H1 (cell line): Measurements from ENCODE around the gene SMAP2. TPM values are rescaled to one million over a fixed set of nuclear protein-coding genes. Genes with fewer than 3 reads are reported as not detected.

Experiments used
- CTCF ChIA-PET: fragments of 300-600 bp; sonication (Branson Sonifier 250); formaldehyde crosslinking; loops from one replicate; lab custom pipeline; 2021; ENCODE audit not compliant: partially characterized antibody; lab: Charles Lee
- POLR2A ChIA-PET: fragments of 300-600 bp; sonication (Branson Sonifier 250); formaldehyde crosslinking; loops from one replicate; lab custom pipeline; 2021; ENCODE audit warnings: inconsistent platforms; ENCODE audit not compliant: partially characterized antibody; lab: Charles Lee
- DNase-seq, 2 experiments: peaks; one replicate each; pipeline versions ENCODE4 v3.0.0 to v3.0.0-alpha.2; 2010 to 2022; ENCODE audit warnings: low spot score in 2 of 2, low read depth in 1 of 2, mixed read lengths in 1 of 2
- FAIRE-seq: peaks from 2 replicates; lab custom pipeline; 2011; peaks lifted over from hg19 to GRCh38; lab: Jason Lieb, UNC
- H2AFZ ChIP-seq: 2 replicates; pipeline ENCODE4 v1.8.1; 2012; ENCODE audit warnings: low read length, inconsistent platforms
- H2AK5ac ChIP-seq: 2 replicates; pipeline ENCODE4 v1.6.1; 2013; ENCODE audit warnings: low read depth, low read length
- H2BK120ac ChIP-seq: replicated peaks from 2 replicates; pipeline ENCODE3; 2013; ENCODE audit warnings: low read depth, low read length, inconsistent platforms
- H2BK12ac ChIP-seq: 2 replicates; pipeline ENCODE4 v1.6.1; 2013; ENCODE audit warnings: low read depth, low read length
- H2BK15ac ChIP-seq: 2 replicates; pipeline ENCODE4 v1.6.1; 2013; ENCODE audit warnings: low read length
- H2BK20ac ChIP-seq: 2 replicates; pipeline ENCODE4 v1.6.1; 2013; ENCODE audit warnings: low read length
- H2BK5ac ChIP-seq: 2 replicates; pipeline ENCODE4 v1.6.1; 2013; ENCODE audit warnings: low read depth, low read length
- H3K14ac ChIP-seq: 2 replicates; pipeline ENCODE4 v1.6.1; 2013; ENCODE audit warnings: inconsistent platforms; ENCODE audit not compliant: insufficient read length
- H3K18ac ChIP-seq: 2 replicates; pipeline ENCODE4 v1.6.1; 2013; ENCODE audit warnings: low read length; ENCODE audit errors: extremely low read depth
- H3K23ac ChIP-seq: 2 replicates; pipeline ENCODE4 v1.6.1; 2013; ENCODE audit warnings: inconsistent platforms; ENCODE audit not compliant: insufficient read length
- H3K23me2 ChIP-seq: 2 replicates; pipeline ENCODE4 v1.6.1; 2013; ENCODE audit warnings: low read depth, low read length
- H3K27ac ChIP-seq: 2 replicates; pipeline ENCODE4 v1.6.1; 2011; ENCODE audit warnings: low read depth, low read length, inconsistent platforms
- H3K27me3 ChIP-seq, 4 experiments: replicated peaks in 1 of 4; 1 replicate in 1 of 4; 2 replicates in 3 of 4; pipeline versions ENCODE4 v1.6.1 to v1.8.1; 2011 to 2013; ENCODE audit warnings: low read length in 3 of 4, mild to moderate bottlenecking in 3 of 4, inconsistent platforms in 2 of 4, mixed read lengths in 2 of 4, moderate library complexity in 1 of 4; ENCODE audit not compliant: control insufficient read depth in 3 of 4, insufficient read depth in 3 of 4; ENCODE audit errors: extremely low read depth in 1 of 4
- H3K36me3 ChIP-seq, 4 experiments: 2 replicates each; pipeline versions ENCODE4 v1.6.1 to v1.8.1; 2011 to 2013; ENCODE audit warnings: mild to moderate bottlenecking in 4 of 4, low read length in 3 of 4, moderate library complexity in 2 of 4, control low read depth in 1 of 4, inconsistent platforms in 1 of 4; ENCODE audit not compliant: insufficient read depth in 4 of 4, control insufficient read depth in 2 of 4
- H3K4ac ChIP-seq: replicated peaks from 2 replicates; pipeline ENCODE3; 2013; ENCODE audit warnings: low read length, low read depth, mixed read lengths, inconsistent platforms; ENCODE audit not compliant: insufficient read length
- H3K4me1 ChIP-seq, 4 experiments: replicated peaks in 1 of 4; 1 replicate in 1 of 4; 2 replicates in 3 of 4; pipeline versions ENCODE4 v1.6.1 to v1.8.1; 2011 to 2013; ENCODE audit warnings: low read length in 3 of 4, inconsistent platforms in 2 of 4, mixed read lengths in 1 of 4; ENCODE audit not compliant: insufficient read depth in 4 of 4, control insufficient read depth in 3 of 4
- H3K4me2 ChIP-seq, 2 experiments: 2 replicates each; pipeline versions ENCODE4 v1.6.1 to v1.8.1; 2011 to 2013; ENCODE audit warnings: low read depth in 2 of 2, low read length in 2 of 2, control low read depth in 1 of 2, inconsistent platforms in 1 of 2, mild to moderate bottlenecking in 1 of 2; ENCODE audit not compliant: insufficient read depth in 1 of 2
- H3K4me3 ChIP-seq, 4 experiments: fragments of 200-600, 300-600 bp in 1 of 4; sonication (generic), shearing (Covaris generic), sonication (Bioruptor Twin) in 1 of 4; 2 replicates each; pipeline versions ENCODE4 v1.5.1 to v1.8.1; 2011 to 2016; ENCODE audit warnings: low read length in 4 of 4, low read depth in 3 of 4, control low read depth in 2 of 4, inconsistent platforms in 2 of 4, mild to moderate bottlenecking in 2 of 4, mixed read lengths in 1 of 4, moderate library complexity in 1 of 4; ENCODE audit not compliant: insufficient read depth in 2 of 4; ENCODE audit errors: extremely low read depth in 1 of 4
- H3K56ac ChIP-seq: replicated peaks from 2 replicates; pipeline ENCODE3; 2013; ENCODE audit warnings: low read depth, mild to moderate bottlenecking, mixed read lengths, low read length, inconsistent platforms; ENCODE audit not compliant: insufficient read length
- H3K79me1 ChIP-seq: 2 replicates; pipeline ENCODE4 v1.6.1; 2013; ENCODE audit warnings: low read depth, low read length, control low read depth
- H3K79me2 ChIP-seq, 2 experiments: 2 replicates each; pipeline versions ENCODE4 v1.6.1 to v1.8.1; 2012 to 2013; ENCODE audit warnings: low read length in 2 of 2, mild to moderate bottlenecking in 2 of 2, inconsistent platforms in 1 of 2; ENCODE audit not compliant: insufficient read depth in 2 of 2, control insufficient read depth in 1 of 2
- H3K9ac ChIP-seq, 4 experiments: replicated peaks in 1 of 4; 1 replicate in 1 of 4; 2 replicates in 3 of 4; pipeline versions ENCODE4 v1.6.1 to v1.8.1; 2011 to 2013; ENCODE audit warnings: low read depth in 3 of 4, low read length in 3 of 4, control low read depth in 2 of 4, mild to moderate bottlenecking in 2 of 4, moderate library complexity in 2 of 4, inconsistent platforms in 1 of 4; ENCODE audit errors: extremely low read depth in 1 of 4
- H3K9me3 ChIP-seq, 2 experiments: 2 replicates each; pipeline versions ENCODE4 v1.6.1 to v1.8.1; 2012 to 2013; ENCODE audit warnings: mild to moderate bottlenecking in 2 of 2, moderate library complexity in 2 of 2, control low read depth in 1 of 2, inconsistent platforms in 1 of 2, low read depth in 1 of 2, low read length in 1 of 2, mixed read lengths in 1 of 2; ENCODE audit not compliant: insufficient read depth in 2 of 2
- H4K20me1 ChIP-seq, 2 experiments: replicated peaks in 1 of 2; 2 replicates each; pipeline versions ENCODE3 to v1.8.1; 2011 to 2013; ENCODE audit warnings: inconsistent platforms in 2 of 2, low read length in 2 of 2, mild to moderate bottlenecking in 1 of 2; ENCODE audit not compliant: insufficient read depth in 2 of 2, control insufficient read depth in 1 of 2
- H4K5ac ChIP-seq: 2 replicates; pipeline ENCODE4 v1.6.1; 2013; ENCODE audit warnings: low read length, low read depth, mixed read lengths, inconsistent platforms; ENCODE audit not compliant: insufficient read length
- H4K8ac ChIP-seq: 2 replicates; pipeline ENCODE4 v1.8.0; 2013; ENCODE audit warnings: mild to moderate bottlenecking, moderate library complexity, low read length, inconsistent platforms; ENCODE audit not compliant: insufficient read depth; ENCODE audit errors: extremely low read depth
- H4K91ac ChIP-seq: replicated peaks from 2 replicates; pipeline ENCODE3; 2013; ENCODE audit warnings: low read length, mixed read lengths, inconsistent platforms; ENCODE audit not compliant: insufficient read length
- BACH1 ChIP-seq: IDR thresholded peaks from 2 replicates; pipeline ENCODE4 v1.6.1; 2012; ENCODE audit warnings: low read length, improper control_type of control experiment
- CHD2 ChIP-seq: IDR thresholded peaks from 2 replicates; pipeline ENCODE4 v1.6.1; 2012; ENCODE audit warnings: low read length, improper control_type of control experiment
- EGR1 ChIP-seq: IDR thresholded peaks from 2 replicates; pipeline ENCODE4 v1.6.1; 2011; ENCODE audit warnings: low read depth, low read length, borderline replicate concordance
- GABPA ChIP-seq: IDR thresholded peaks from 2 replicates; pipeline ENCODE4 v1.6.1; 2011; ENCODE audit warnings: mild to moderate bottlenecking, low read length, moderate library complexity, borderline replicate concordance; ENCODE audit not compliant: insufficient read depth
- HDAC6 ChIP-seq: IDR thresholded peaks from one replicate; pipeline ENCODE4 v1.7.1; 2012; ENCODE audit warnings: low read depth, mild to moderate bottlenecking, inconsistent platforms, low read length, moderate library complexity
- NANOG ChIP-seq: IDR thresholded peaks from 2 replicates; pipeline ENCODE4 v1.6.1; 2011; ENCODE audit warnings: low read length, low read depth, mild to moderate bottlenecking, inconsistent platforms; ENCODE audit not compliant: insufficient read depth, poor library complexity, severe bottlenecking
- POU5F1 ChIP-seq: IDR thresholded peaks from 2 replicates; pipeline ENCODE4 v1.6.1; 2011; ENCODE audit warnings: low read depth, mild to moderate bottlenecking, low read length, moderate library complexity
- RFX5 ChIP-seq: IDR thresholded peaks from 2 replicates; pipeline ENCODE4 v1.6.1; 2011; ENCODE audit warnings: low read depth, low read length, improper control_type of control experiment, borderline replicate concordance
- SP4 ChIP-seq: IDR thresholded peaks from 2 replicates; pipeline ENCODE4 v1.6.1; 2012; ENCODE audit warnings: low read length, inconsistent platforms
- TAF1 ChIP-seq: IDR thresholded peaks from 2 replicates; pipeline ENCODE4 v1.6.1; 2011; ENCODE audit warnings: mild to moderate bottlenecking, low read depth, low read length
- TCF12 ChIP-seq: IDR thresholded peaks from 2 replicates; pipeline ENCODE4 v1.6.1; 2011; ENCODE audit warnings: low read depth, mild to moderate bottlenecking, low read length
- YY1 ChIP-seq: IDR thresholded peaks from 2 replicates; pipeline ENCODE4 v1.6.1; 2011; ENCODE audit warnings: low read depth, mild to moderate bottlenecking, low read length
- whole genome bisulfite sequencing, 2 experiments: shearing (Covaris generic) in 1 of 2; methylation state at CpG; one replicate each; pipeline versions ENCODE4 v1.1.6 to v1.1.7; 2013 to 2015; ENCODE audit warnings: low lambda C conversion rate in 2 of 2, mixed read lengths in 2 of 2, inconsistent platforms in 1 of 2, low coverage in 1 of 2, missing lambda C conversion rate in 1 of 2; ENCODE audit not compliant: insufficient replicate concordance in 2 of 2, insufficient coverage in 1 of 2, insufficient read length in 1 of 2; ENCODE audit errors: extremely low coverage in 1 of 2, missing lambda C conversion rate in 1 of 2; 5-methylcytosine and 5-hydroxymethylcytosine counted together
- polyA plus RNA-seq, 7 experiments: library from polyadenylated mRNA; depleted of rRNA in 3 of 7; stranded (reverse) in 5 of 7; unstranded in 2 of 7; fragments of >200 nt in 5 of 7; fragments of 200-250 nt in 2 of 7; gene quantifications; 1 replicate in 5 of 7; 2 replicates in 1 of 7; 4 replicates in 1 of 7; pipeline versions ENCODE4 v1.2.1 to v1.2.3, GENCODE V29; 2011 to 2013; ENCODE audit warnings: missing spikeins in 2 of 7, mixed read lengths in 2 of 7
- total RNA-seq: library from RNA; stranded (reverse); fragmentation: NEBNext Ultra II Directional; extraction: Animal tissue kit (Norgen Biotek cat#: 25700); gene quantifications from 2 replicates; pipeline ENCODE4 v1.2.1, GENCODE V29; 2021
- TF ChIP-seq, protein P1 (sequence below): IDR thresholded peaks from 2 replicates; pipeline ENCODE4 v1.6.1; 2011; ENCODE audit warnings: low read depth, mild to moderate bottlenecking, low read length; ENCODE audit not compliant: insufficient read depth

The SMAP2 gene
- total and polyA plus RNA-seq, 2 of the 8 experiments (the other 6 are each of a cell fraction or from before 2014, with no cell fraction given): 4.3 to 5.5 TPM

DNA sequence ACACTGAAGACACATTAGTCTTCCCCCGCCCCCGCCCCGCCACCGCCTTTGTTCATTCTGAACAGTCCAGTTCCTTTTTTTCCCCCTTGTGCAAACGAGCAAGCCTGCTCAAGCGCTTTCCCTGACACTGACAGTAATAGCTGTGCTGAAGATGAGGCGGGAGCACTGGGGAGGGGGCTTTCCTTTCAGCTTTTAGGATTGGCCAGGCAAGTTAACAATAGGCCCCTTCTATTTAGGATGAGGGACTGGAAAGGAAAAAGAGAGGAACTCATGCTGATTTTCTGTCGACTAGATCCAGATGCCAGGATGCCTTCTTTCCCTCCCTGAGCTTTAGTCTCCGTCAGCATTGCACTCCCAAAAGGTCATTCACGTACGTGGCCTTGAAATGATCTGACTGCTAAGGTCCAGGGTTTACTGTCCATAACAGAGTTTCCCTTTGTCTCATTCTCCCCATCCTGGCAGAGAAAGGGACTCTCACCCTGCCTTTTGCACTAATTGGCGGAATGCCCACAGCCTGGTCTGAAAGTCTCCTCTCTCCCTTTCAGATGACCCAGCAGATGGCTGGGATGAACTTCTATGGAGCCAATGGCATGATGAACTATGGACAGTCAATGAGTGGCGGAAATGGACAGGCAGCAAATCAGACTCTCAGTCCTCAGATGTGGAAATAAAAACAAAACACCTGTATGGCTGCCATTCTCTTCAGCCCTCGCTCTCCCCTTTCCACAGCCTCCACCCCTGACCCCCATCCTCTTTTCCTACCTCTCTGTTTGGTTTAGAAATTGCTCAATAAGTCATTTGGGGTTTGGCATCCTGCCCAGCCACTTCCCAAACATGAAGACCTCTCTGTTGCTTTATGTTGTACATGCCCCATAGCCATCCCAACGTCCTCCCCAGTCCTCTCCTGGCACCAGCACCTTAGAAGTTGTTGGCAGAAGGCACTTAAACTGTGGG is 48.2 kb downstream of the SMAP2 start:
- Histone ChIP-seq H3K4ac (no peak overlapping the region), H3K36me3 (0 out of 8 replicates have a peak, but pooled peaks cover 0 to 1% (median 0%) of the 10 kb centered on the region in 4 experiments), H2AFZ (no peak overlapping the region), H3K56ac (no peak overlapping the region), H3K23me2 (no peaks in the 10 kb centered on the region), H3K27ac (no peak overlapping the region), H3K79me2 (no peaks in the 10 kb centered on the region), H2BK5ac (no peak overlapping the region), H3K14ac (no peak overlapping the region), H4K5ac (no peak overlapping the region), H3K4me2 (no peak overlapping the region; a peak in 1 of 4 replicates), H3K18ac (no peak overlapping the region), H4K91ac (no peak overlapping the region), H2BK12ac (no peak overlapping the region), H3K23ac (no peak overlapping the region), H3K4me3 (no peak overlapping the region), H3K79me1 (no peaks in the 10 kb centered on the region), H4K8ac (no peak overlapping the region), H3K27me3 (no peaks in the 10 kb centered on the region), H2BK120ac (no peak overlapping the region), H4K20me1 (no peaks in the 10 kb centered on the region), H3K4me1 (peaks cover 0 to 4% (median 4%) of the 10 kb centered on the region in 4 experiments; a peak in 3 of 7 replicates), H2BK20ac (no peak overlapping the region), H3K9me3 (no peaks in the 10 kb centered on the region), H3K9ac (no peak overlapping the region), H2BK15ac (no peak overlapping the region), H2AK5ac (no peak overlapping the region)
- DNase-seq (no peak), FAIRE-seq (no peak)
- POLR2A ChIA-PET: no interaction called here
- CTCF ChIA-PET: no interaction called here
- WGBS, 2 experiments: 83% methylated on average over 10 of the region's 15 CpGs; no CpG with 5 or more reads in 1 of the 2 experiments
- no peak for TF ChIP-seq EGR1
- no peak for TF ChIP-seq YY1
- no peak for TF ChIP-seq POU5F1
- no peak for TF ChIP-seq TCF12
- TF ChIP-seq HDAC6: no peak
- TF ChIP-seq CHD2: no peak
- TF ChIP-seq TAF1: no peak
- no peak for TF ChIP-seq SP4
- TF ChIP-seq BACH1: no peak
- no peak for TF ChIP-seq GABPA
- TF ChIP-seq, protein P1, sequence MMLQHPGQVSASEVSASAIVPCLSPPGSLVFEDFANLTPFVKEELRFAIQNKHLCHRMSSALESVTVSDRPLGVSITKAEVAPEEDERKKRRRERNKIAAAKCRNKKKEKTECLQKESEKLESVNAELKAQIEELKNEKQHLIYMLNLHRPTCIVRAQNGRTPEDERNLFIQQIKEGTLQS: no peak
- TF ChIP-seq NANOG: no peak
- TF ChIP-seq RFX5: no peak
